HG02759 (cell line): Measurements from ENCODE around the gene SPDYE2B.
"Not testable (repeated sequence)": the region's sequence is repeated elsewhere in the genome, so short reads cannot be mapped to it uniquely, and the experiment has no call there.

ENCODE experiments used
- ATAC-seq: cut with Tn5 transposase; IDR thresholded peaks from one replicate; pipeline ENCODE4 v1.9.1; 2021; ENCODE audit warnings: mild to moderate bottlenecking, moderate library complexity; ENCODE audit not compliant: unreplicated experiment

Gene SPDYE2B

DNA sequence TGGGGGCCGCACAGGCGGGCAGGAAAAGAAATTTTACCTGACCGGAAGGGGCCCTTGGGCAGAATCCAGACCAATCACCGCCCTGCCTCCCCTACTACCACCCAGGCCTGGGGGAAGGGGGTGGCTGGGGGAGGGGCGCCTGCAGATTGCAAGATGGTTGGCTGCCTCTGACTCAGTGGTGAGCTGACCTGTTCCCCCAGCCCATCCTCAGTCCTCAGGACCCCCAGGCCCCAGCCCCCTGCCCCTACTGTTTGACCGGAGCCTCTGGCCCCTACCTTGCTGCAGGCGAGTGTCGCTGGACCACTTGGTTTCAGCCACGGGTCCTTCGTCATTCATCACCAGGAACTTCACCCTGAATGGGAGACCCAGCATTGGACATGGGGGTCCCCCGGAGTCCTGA is 11.3 kb upstream of the SPDYE2B start:
- not testable (repeated sequence) for ATAC-seq

DNA sequence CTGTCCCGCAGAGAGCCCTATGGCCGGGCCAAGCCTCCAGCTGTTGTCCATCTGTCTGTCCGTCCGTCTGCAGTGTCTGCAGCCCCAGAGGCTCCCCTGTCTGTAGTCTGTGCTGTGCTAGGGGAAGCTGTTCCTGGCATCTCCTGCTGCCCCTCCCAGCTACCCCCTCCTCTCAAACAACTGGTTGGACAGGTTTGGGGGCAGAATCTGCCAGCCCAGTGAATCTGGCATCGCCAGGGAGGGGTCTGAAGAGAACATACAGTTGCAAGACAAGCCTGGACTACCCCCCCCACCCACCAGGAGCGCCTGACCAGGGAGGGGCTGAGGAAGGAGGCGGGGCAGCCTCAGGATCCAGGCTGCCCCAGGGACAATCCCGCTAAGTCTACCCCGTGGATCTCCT is 7.4 kb upstream of the SPDYE2B start, which contains the start of gene UPK3BL1:
Gene UPK3BL1 (minus strand): TSS at position 101 of the 400 bp plus-strand sequence. CDS start 50 bp downstream, at position 51.
- not testable (repeated sequence) for ATAC-seq

DNA sequence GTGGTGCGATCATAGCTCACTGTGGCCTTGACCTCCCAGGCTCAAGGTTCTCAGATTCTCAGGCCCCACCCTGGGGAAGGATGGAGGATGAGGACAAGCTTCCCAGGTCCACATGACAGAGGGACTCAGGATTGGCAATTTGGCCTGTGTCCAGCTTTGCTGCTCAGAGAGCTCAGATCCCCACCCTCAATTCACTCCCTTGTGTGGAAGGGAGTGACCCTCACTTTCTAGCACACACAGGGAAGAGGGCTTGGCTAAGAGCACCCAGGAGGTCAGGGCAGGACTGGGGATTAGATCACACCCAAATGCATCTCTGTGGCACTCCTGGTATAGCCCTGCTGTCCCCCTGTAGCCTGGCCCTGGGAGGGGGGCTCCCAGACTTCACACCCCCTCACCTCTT is 6.7 kb upstream of the SPDYE2B start:
- ATAC-seq = not testable (repeated sequence)

DNA sequence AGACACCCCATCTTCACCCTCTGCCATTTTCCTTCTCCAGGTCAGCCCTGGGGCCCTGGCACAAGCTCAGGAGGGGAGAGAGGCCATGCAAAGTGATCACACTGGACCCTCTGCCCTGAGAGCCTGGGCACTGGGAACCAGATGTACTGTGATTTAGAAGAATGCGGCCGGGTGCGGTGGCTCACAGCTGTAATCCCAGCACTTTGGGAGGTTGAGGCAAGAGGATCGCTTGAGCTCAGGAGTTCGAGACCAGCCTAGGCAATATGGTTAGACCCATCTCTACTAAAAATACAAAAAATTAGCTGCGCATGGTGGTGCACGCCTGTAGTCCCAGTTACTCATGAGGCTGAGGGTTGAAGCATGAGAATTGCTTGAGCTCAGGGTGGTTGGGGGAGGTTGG is 2.3 kb upstream of the SPDYE2B start:
- not testable (repeated sequence) for ATAC-seq

DNA sequence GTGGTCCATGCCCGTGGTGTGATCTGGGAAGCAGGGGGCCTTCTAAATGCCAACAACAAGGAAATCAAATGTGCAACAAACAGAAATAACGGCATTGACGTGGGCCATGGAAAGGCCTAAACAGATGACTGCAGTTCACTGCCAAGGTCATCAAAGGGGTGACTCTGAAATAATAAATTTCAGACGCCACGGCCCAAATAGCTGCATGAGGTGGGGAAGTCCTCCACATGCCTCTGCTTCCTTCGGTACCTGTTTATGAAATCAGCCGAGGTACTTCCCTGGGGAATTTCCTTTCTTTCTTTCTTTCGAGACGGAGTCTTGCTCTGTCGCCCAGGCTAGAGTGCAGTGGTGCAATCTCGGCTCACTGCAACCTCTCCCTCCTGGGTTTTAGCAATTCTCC is 14.6 kb downstream of the SPDYE2B start:
- ATAC-seq = not testable (repeated sequence)

DNA sequence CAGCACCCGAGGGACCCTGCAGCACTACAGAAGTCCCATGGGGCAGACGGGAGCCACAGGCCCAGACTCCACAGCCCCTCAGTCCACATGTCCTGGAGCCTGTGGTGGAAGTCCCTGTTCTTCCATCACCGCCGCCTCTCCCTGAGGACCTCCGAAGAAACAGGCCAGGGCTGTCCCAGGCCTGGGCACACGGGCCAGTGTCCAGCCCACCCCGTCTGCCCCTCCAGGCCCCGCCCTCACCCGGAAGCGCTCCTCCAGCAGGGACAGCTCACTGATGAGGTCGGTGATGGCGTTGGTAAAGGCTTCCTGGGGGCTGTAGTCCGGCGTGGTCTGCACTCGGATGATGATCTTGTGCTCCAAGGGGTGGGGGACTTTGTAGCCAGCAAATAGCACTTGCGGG is 16.7 kb downstream of the SPDYE2B start:
- not testable (repeated sequence) for ATAC-seq

DNA sequence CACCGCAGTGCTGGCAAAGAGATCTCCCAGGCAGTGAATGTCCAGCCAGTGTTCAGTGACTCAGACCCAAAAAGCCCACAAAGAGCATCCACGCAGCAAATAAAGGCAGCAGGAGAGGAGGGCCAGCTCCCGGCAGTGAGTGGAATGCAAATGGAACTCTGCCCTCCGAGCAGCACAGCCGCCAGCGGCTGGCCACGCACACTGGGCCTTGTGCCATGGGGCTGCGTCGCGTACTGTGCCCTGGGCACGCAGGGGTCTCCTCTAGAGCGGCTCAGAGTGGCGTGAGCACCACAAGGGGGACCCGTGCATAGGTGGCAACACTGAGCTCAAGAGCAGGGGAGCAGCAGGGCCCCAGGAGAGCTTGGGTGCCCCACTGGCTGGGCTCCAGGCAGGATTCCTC is 17.4 kb downstream of the SPDYE2B start:
- not testable (repeated sequence) for ATAC-seq

DNA sequence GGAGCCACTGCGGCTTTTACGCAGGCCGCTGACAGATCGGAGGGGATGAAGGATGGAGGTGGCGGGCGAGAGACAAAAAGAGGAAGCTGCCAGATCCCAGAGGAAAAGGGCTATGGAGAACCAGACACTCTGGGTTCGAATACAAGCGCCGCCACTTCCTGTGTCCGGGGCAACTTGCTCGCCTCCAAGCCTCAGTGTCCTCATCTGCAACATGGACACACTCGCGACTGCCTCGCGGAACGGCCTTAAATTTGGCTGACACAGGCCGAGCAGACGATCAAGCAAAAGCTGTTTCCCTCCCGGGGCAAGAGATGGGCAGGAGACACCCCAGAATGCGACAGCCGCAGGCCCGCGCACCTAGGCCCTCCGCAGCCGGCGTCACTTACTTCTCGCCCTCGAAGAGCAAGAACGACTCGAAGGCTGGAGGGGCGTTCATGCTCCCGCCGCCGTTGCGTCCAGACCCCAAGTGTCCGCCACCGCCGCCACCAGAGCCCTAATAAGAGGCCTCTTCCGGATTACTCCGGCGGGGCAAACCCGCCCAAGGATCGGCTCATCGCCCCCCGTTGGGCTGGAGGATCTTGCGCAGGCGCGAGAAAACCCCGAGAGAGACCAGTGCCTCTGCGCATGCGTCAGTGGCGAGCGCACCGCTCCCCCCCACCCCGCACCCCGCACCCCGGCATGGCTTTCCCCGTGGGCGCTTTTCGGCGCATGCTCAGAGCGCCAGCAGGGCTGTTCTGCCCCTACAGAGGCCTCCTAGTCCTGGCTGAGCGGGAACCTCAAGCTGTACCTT is 21.2 kb downstream of the SPDYE2B start, which contains the start of gene POLR2J2:
Gene POLR2J2 (minus strand): TSS at position 498 of the 790 bp plus-strand sequence. CDS start 62 bp downstream, at position 436.
- ATAC-seq = peak; percentile 88

DNA sequence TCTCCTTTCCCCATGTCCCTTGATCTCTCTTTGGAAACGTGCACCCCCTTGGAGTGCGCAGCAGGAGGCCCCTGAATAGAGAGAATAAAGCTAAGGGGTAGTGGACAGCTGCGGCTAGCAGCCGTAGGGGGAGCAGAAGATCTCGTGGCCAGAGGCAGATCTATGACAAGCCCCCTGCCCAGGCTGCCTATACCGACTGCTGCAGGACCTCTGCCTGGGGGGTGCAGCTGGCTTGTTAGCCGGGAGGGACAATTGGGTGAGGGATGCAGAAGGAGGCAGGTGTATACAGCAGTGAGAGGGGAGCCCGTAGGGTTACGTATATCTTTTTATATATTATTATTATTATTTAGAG is 21.8 kb downstream of the SPDYE2B start:
- ATAC-seq = peak; percentile 32

DNA sequence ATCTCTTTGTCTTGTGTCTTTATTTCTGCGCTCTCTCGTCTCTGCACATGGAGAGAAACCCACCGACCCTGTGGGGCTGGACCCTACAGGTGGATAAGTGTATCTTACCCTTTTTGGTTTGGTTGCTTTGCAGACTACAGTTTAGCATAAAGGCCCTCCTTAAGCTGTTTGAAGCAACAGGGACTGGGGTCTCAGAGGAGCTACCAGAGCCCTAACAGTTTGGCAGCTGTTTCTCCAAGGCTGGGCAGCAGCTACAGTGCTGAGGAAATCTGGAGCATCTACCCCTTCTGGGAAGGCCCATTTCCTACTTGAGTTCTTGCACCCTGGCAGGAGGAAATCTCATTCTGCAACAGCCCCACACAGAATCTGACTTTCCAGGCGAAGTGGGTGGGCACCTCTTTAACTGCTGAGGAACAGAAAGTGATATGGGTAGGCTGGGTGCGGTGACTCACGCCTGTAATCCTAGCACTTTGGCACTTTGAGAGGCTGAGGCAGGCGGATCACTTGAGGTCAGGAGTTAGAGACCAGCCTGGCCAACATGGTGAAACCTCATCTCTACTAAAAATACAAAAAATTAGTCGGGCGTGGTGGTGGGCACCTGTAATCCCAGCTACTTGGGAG is 23.4 kb downstream of the SPDYE2B start:
- ATAC-seq = not testable (repeated sequence)

DNA sequence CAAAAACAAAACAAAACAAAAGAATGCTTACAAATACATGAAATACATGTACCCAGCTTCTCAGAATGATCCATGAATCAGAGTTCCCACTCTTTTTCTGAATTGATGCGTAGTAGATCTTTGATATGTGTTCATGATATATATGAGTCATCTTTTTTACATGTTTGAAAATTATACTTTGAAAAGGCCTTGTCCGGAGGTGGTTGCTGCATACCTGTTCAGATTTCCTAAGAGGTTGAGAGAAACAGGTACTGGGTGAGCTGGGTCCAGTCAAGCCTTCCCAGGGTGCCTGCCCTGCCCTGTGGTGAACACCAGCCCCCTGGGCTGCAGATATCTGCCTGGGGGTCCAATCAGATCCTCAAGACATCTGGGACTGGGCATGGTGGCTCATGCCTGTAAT is 25.4 kb downstream of the SPDYE2B start:
- ATAC-seq = not testable (repeated sequence)

DNA sequence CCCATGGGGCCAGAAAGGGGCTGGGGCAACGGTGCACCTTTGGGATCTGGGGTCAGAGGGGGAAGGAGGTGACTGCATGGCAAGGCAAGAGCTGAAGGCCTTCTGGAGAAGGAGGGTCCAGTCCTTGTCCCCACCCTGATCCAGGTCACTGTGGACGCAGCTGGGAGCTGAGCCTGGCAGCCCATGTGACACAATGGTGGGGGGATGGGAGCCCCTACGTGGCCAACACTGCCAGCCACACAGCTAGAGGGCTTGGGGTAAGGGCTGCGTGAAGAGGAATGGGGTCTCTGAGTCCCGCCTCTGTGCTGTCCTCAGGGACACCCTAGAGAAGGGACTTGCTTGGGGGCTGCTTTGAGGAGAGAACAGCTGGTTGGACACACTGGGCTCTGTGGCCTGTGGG is 30.7 kb downstream of the SPDYE2B start:
- not testable (repeated sequence) for ATAC-seq

DNA sequence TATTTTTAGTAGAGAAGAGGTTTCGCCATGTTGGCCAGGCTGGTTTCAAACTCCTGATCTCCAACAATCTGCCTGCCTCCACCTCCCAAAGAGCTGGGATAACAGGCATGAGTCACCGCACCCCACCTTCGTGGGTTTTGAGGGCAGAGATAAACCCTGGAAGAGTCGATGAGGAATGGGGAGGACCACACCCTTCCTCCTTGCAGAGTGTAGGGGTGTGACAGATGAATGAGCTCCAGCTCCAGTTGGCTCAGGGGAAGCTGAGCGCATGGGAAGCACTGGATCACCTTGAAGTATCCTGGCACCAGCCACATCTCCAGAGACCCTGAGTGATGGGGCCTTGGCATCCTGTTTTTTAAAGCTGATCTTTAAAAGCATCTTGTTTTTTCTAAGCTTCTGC is 32.4 kb downstream of the SPDYE2B start:
- ATAC-seq = not testable (repeated sequence)

DNA sequence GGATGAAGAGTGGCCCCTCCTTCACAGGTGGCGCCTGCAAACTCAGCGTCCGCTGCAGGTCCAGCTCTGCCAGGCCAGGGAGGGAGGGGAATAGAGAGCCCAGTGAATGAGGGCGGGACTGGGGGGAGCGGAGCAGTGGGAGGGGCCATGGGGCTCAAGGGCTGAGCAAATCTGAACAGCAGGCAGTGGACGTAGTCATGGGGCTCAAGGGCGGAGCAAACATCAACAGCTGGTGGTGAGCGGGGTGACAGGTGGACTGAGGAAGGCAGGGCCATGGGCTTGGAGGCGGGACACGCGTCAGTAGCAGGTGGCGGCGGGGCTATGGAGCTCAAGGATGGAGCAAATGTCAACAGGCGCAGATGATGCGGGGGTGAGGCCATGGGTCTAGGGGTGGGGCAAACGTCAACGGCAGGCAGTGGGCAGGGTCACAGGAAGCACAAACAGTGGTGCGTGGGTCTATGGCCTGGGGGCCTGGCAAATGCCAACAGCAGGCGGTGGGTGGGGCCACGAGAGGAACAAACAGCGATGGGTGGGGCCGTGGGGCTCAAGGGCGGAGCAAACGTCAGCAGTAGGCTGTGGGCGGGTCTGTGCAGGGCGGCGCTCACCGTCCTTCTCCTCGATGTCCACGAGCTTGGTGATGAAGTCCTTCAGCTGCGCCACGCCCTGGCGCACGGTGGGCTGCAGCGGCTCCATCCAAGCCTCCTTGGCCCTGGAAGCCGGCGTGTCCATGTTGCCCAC is 38.3 kb downstream of the SPDYE2B start:
- peak; percentile 74 for ATAC-seq

DNA sequence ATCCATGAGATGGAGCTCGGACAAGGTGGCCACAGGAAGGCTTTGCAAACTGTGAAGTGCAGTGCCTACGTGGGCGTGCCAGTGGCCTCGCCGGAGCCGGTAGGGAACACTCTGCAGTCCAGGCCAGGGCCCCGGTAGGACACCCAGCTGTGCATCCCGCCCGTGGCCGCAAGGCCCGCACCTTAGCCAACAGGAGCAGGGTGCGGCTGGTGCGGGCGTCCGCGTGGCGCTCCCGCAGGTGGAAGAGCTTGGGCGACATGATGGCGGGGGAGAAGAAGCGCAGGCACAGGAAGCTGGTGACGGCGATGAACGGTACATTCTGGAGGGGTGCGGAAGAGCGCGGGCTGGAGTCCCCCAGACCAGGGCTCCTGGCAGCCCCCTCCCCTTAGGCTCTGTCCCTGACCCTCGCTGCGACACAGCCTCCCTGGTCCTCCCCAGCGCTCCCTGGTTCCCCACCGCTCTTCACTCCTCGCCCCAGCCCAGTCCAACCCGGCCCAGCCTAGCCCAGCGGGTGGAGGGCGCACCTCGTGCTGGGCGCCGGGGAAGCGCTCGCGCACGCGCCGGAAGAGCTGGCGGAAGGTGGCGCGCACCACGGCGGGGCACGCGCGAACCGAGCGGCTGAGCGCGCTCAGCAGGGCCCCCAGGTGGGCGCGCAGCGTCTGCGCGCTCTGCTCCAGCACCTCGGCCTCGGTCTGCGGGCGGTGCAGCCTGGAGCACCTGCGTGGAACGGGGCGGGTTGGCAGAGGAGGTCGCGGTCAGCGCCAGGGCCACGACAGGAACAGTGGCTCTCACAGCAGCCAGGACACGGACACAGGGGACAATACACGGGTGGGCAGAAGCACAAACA is 39.5 kb downstream of the SPDYE2B start:
- peak; percentile 79 for ATAC-seq

DNA sequence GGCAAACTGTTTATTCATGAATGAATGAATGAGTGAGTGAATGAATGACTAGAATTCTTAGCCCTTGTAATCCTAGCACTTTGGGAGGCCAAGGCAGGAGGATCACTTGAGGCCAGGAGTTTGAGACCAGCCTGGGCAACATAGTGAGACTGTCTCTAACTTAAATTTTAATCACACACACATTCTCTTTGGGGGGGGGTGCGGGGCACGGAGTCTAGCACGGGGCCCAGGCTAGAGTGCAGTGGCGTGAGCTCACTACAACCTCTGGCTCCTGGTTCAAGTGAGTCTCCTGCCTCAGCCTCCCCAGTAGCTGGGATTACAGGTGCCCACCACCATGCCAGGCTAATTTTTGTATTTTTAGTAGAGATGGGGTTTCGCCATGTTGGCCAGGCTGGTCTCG is 40.5 kb downstream of the SPDYE2B start:
- not testable (repeated sequence) for ATAC-seq

DNA sequence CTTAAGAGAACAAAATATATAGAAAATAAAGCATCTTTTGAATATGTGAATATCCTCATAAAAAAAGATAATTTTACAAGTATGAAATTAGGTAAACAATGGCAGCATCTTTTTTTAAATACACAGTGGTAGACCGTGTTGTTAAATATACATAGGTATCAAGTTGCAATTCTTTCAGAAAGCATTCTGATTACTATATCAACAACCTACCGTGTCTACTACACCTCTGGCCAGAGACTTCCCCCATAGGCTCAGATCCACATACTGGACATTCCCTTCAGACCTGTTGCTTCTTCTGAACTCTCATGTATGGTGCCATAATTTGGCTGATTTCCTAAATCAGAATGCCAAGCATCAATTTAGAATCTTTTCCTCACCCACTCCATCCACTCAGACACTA is 43.9 kb downstream of the SPDYE2B start:
- not testable (repeated sequence) for ATAC-seq

DNA sequence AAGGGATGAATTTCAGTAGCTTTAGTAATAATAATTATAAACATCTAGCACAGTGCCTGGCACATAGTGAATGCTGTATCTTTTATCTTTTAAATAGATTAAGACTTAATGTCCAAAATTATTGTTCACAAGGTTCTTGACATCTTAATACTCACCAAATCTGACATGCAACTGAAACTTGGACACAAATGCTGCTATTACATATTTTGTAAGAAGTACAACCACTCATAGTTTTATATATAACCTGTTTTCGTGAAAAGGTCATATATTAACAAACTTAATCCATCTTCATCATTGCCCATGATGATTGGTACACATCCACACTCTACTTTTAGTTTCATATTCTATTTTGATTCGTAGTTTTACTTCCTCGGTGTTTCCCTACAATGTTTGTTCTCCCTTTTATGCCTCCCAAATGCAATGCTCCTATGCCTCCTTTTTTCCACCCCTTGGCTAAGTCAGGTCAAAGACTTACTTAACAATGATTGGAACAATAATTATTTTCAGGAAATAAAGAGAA is 45.0 kb downstream of the SPDYE2B start:
- peak; percentile 76 for ATAC-seq

DNA sequence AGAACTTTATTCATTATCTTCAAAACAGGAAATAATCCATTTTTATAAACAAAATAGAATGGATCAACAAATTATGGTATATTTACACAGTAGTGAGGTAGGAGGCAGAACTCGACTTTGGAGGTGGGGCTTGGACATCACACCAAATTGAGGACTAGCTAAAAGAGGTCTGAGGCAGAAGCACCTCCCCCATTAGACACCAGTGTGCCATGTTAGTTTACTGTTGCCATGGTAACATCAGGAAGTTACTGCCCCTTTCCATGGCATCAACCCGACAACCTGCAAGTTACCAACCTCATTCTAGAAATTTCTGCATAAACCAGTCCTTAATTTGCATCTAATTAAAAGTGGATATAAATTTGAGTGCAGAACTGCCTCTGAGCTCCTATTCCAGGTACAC is 45.9 kb downstream of the SPDYE2B start:
- not testable (repeated sequence) for ATAC-seq
